CD4-positive, alpha-beta T cell treated with Interleukin-2 at 100 ng/mL for 4 hours (primary cell): Measurements from ENCODE around the gene NEDD4L.
"Not testable (repeated sequence)": the region's sequence is repeated elsewhere in the genome, so short reads cannot be mapped to it uniquely, and the experiment has no call there.

Experiments used
- DNase-seq: peaks from one replicate; pipeline ENCODE4 v3.0.0-alpha.2; 2020; ENCODE audit warnings: low spot score

The NEDD4L gene

DNA sequence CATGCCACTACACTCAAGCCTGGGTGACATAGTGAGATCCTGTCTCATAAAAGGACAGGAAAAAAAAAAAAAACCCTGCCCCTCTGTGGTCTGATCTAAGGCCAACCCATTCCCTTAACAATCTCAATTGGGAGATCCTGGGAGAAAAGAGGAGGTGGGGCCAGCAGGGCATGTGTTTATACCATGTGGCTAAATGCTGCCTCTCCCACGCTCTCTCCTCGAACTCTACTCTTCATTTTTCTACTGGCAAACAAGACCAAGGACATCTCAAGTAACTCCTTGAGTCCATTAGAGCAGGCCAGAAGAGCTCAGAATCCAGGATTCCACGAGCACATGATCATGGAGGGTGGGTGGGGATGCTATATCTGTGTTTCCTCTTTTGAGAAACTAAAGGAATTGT lies 16.7 kb upstream of the NEDD4L start:
- DNase-seq: no peak

DNA sequence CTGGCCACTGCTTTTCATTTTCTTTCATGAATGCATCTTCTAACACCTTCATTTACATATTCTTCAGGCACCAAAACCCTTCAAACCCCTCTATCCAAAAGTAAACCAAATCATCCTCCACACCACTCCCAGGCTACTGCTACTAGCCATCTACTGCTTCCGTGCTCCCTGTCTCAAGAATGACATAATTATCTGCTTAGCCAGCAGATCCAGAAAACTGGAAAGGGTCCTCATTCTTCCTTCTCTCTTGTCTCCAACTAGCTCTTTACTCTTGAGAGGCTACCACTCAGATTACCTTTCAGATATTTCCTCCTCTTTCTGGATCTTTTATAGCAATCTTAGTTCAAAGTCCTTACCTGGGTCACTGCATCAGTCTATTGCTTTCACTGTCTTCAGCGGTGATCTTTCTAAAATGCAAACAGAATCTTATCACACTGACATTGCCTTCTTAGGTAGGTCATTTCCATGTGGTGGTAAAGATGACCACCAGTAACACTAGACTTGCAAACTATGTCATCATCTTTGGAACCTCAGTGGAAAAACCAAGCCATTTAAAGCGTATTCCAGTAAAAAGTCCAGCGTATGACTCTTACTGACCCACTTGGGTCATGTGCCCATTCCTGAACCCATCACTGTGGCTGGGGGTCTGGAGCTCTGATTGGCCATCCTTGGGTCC lies 15.8 kb upstream of the NEDD4L start:
- DNase-seq: no peak

DNA sequence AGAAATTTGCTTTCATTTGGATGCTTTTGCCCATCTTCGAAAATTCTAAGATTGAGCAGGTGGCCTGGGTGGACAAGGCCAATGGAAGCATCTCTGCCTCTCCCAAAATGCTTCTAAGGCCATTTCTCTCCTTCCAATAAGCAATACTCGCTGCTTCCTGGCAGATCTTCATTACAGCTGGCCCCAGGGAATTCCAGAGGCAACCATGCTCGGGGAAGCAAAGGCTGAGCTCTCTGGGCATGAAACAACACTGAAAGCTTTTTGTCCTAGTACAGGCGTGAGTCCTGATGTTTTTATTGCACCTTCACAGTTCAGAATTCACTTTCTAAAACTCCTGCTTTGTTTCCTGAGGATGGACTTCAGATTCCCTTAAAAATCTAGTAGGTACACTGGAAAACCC lies 11.8 kb upstream of the NEDD4L start:
- no peak for DNase-seq

GRCh38 chr18:58033216-58033615 lies 10.8 kb upstream of the NEDD4L start:
- DNase-seq: no peak

- no peak for DNase-seq
These were observed 9.7 kb upstream of the NEDD4L start for GRCh38 chr18:58034370-58034769.

DNA sequence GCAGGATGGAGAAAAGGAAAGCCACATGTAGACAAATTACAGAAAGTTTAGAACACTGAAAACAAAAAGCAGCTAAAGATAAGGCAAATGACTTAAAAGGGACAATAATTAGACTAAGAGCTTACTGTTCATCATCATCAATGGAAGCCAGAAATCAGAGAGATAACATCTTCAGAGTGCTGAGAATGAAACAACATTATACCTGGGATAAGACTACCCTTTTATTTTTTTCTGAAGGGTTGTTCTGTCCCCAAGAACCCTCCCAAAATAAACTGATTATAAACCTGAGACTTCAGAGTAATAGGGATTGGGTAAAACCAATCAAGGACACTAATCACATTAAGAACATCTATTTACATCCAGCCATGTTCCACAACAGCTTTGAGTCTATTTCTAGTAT lies 6.9 kb upstream of the NEDD4L start:
- DNase-seq: no peak

GRCh38 chr18:58038063-58038462 lies 6.0 kb upstream of the NEDD4L start:
- DNase-seq: no peak

GRCh38 chr18:58041633-58042032 lies 2.4 kb upstream of the NEDD4L start:
- DNase-seq: no peak

DNA sequence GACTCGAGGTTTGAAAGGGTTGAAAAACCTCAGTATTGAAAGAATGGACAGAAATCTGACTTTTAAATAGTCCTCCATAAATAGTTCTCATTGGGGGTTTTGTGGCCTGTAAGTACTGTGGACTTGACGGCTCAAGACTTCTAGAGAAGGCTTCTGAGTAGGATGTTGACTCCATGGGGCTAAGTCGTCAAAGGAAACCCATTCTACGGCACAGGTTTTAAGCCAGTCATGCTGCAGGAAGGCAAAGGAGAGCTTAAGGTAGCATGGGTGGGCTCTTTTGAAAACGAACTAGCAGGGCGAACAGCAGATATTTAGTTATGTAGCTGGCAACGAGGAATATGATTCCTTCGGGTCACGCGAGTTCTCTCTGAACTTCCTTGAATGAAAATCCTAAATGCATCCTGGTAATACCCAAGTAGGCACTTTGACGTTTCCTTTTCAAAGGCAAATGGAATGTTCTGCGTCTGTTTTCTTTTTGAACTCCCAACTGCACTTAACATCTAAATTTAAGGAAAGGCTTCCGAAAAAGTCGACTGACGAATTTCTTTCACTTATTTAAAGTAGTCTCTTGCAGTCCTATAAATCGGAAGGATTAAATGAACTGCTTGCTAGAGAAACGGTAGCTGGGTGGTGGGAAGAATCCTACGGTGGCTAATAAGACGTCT lies 1.1 kb upstream of the NEDD4L start:
- DNase-seq: no peak

- peak; percentile 12 for DNase-seq
These were observed 580 bp downstream of the NEDD4L start for GRCh38 chr18:58044370-58045241.

- DNase-seq: peak; percentile 6
These were observed 1.4 kb downstream of the NEDD4L start for GRCh38 chr18:58045242-58046092.

DNA sequence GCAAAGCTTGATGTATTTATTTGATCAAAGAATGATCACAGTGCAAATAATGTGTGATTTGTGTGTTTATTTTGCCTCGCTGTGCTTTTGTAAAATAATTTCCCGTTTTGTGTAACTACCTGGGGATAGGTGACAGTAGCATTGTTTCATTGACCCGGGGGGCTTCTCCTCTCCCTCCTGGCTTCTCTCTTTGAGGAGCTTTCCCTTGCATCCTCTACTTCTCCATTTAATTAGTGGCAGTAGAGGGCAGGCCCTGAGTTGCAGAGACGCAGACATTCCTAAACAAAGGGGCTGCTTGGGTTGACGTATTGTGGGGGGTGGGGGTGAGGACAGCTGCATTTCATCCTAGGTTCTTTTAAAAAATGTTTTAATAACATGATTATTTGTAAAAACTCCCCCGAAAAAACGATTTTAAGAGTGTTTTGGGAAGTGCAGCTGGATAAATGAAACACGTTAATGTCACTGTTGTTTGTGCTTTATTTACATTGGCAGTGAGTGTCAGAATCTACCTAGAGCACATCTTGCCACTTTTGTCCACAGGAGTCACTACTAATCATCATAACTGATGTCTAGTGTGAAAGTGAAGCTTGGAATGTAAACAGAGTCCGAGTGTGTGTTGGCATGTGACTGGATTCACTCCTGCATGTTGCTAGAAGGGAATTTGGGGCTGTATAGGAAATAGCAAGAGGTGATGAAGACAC lies 2.2 kb downstream of the NEDD4L start:
- DNase-seq: no peak

- no peak for DNase-seq
These were observed 2.9 kb downstream of the NEDD4L start for GRCh38 chr18:58046794-58047555.

- DNase-seq: no peak
These were observed 3.5 kb downstream of the NEDD4L start for GRCh38 chr18:58047556-58047882.

DNA sequence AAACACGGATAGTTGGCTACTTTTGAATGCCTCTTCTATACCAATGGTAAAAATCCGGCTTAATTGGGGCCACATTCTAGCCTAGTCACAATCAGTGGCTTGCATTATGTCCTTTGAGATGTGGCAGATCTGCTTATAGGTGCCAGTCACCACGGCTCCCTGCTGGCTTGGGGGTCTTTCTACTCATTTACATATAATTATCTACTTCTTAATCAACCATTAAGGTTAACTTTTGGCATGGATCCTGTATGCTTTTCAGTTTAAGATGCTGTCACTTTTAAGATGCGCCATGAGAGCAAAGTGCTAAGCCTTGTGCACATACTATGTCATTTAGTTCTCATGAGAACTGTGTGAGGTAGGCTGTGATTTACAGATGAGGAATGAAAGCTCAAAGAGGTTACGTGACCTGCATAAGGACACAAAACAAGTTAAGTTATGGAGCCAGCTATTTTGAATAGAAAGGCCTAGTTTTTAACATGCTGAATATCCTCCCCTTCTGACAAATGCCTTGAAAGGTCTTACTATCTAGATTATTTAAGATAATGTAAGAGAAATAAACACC lies 4.1 kb downstream of the NEDD4L start:
- DNase-seq: no peak

GRCh38 chr18:58049000-58049688 lies 5.1 kb downstream of the NEDD4L start:
- DNase-seq: no peak

- DNase-seq: not testable (repeated sequence)
These were observed 6.9 kb downstream of the NEDD4L start for GRCh38 chr18:58050963-58051362.

- no peak for DNase-seq
These were observed 7.9 kb downstream of the NEDD4L start for GRCh38 chr18:58051765-58052460.

GRCh38 chr18:58052960-58053359 lies 8.9 kb downstream of the NEDD4L start:
- DNase-seq: no peak
